Lower lobe of right lung (tissue), 2 donors: Measurements from ENCODE around the gene GRK1. TPM values are rescaled to one million over a fixed set of nuclear protein-coding genes. Genes with fewer than 3 reads are reported as not detected.

Experiments
- ATAC-seq, 2 donors: fragments of 200-7000 bp; cut with Tn5 transposase; one replicate each; pipeline ENCODE4 v1.9.1; 2020 to 2022; ENCODE audit warnings: mild to moderate bottlenecking in 2 of 2, moderate library complexity in 2 of 2
- DNase-seq: peaks from one replicate; pipeline ENCODE4 v3.0.0-alpha.2; 2020
- H3K27ac ChIP-seq: fragments of 200-600 bp; one replicate; pipeline ENCODE4 v1.8.0; 2022
- H3K27me3 ChIP-seq: fragments of 200-600 bp; one replicate; pipeline ENCODE4 v1.8.0; 2022; ENCODE audit warnings: low read depth
- H3K36me3 ChIP-seq: fragments of 200-600 bp; one replicate; pipeline ENCODE4 v1.8.0; 2022; ENCODE audit warnings: mild to moderate bottlenecking
- H3K4me1 ChIP-seq: fragments of 200-600 bp; one replicate; pipeline ENCODE4 v1.8.0; 2022
- H3K4me3 ChIP-seq: fragments of 200-600 bp; one replicate; pipeline ENCODE4 v1.8.0; 2022; ENCODE audit warnings: mild to moderate bottlenecking
- H3K9me3 ChIP-seq: fragments of 200-600 bp; one replicate; pipeline ENCODE4 v1.8.0; 2022
- CTCF ChIP-seq: fragments of 200-600 bp; IDR thresholded peaks from one replicate; pipeline ENCODE4 v1.8.0; 2022; ENCODE audit warnings: antibody characterized with exemption, mild to moderate bottlenecking
- intact Hi-C: fragments of 100-400 bp; cut with DNase I; formaldehyde crosslinking; loops from one replicate; pipeline ENCODE4 v1.11.0; 2022
- total RNA-seq: library from RNA; stranded (reverse); fragmentation: NEBNext Ultra II Directional; extraction: Animal tissue kit (Norgen Biotek cat#: 25700); gene quantifications from one replicate; pipeline ENCODE4 v1.2.1, GENCODE V29; 2021
- donor health status: DM: no; HTN: yes; CAD: no; lungs with severe emphysema.

The GRK1 gene
- total RNA-seq, 1 donor from 2014 or later: not detected

- Histone ChIP-seq H3K27ac (no peak overlapping the region), H3K4me1 (peaks cover 21% of the 10 kb centered on the region)
Observed at GRCh38 chr13:113644800-113645199, 22.2 kb upstream of the GRK1 start.

GRCh38 chr13:113645329-113645728, 21.7 kb upstream of the GRK1 start:
- intact Hi-C loops: no loop called here
- ATAC-seq: peak; percentile 20 to 40
- Histone ChIP-seq H3K4me1 (peaks cover 21% of the 10 kb centered on the region), H3K36me3 (peaks cover 14% of the 10 kb centered on the region), H3K27ac (no peak overlapping the region), H3K27me3 (no peaks in the 10 kb centered on the region), H3K9me3 (no peaks in the 10 kb centered on the region), H3K4me3 (no peak overlapping the region)
- peak; percentile 41 for DNase-seq
- no peak for TF ChIP-seq CTCF

More at GRCh38 chr13:113644800-113645199, 22.2 kb upstream of the GRK1 start:
- Histone ChIP-seq H3K4me3 (no peak overlapping the region), H3K9me3 (no peaks in the 10 kb centered on the region), H3K27me3 (no peaks in the 10 kb centered on the region), H3K36me3 (peaks cover 17% of the 10 kb centered on the region)
- no peak for TF ChIP-seq CTCF
- ATAC-seq (no peak), DNase-seq (no peak)
- intact Hi-C loops: no loop called here

GRCh38 chr13:113646376-113646775, 20.6 kb upstream of the GRK1 start:
- ATAC-seq (no peak), DNase-seq (no peak)
- H3K36me3 ChIP-seq: peaks cover 4% of the 10 kb centered on the region
- H3K27ac ChIP-seq: no peak overlapping the region
- no peak overlapping the region for H3K4me3 ChIP-seq
- TF ChIP-seq CTCF: no peak
- H3K4me1 ChIP-seq: peaks cover 21% of the 10 kb centered on the region
- H3K9me3 ChIP-seq: no peaks in the 10 kb centered on the region
- intact Hi-C loops: no loop called here
- H3K27me3 ChIP-seq: no peaks in the 10 kb centered on the region

GRCh38 chr13:113646921-113647340, 20.1 kb upstream of the GRK1 start:
- Histone ChIP-seq H3K27ac (no peak overlapping the region), H3K4me1 (peaks cover 21% of the 10 kb centered on the region), H3K9me3 (no peaks in the 10 kb centered on the region), H3K36me3 (no peaks in the 10 kb centered on the region), H3K4me3 (no peak overlapping the region), H3K27me3 (no peaks in the 10 kb centered on the region)
- intact Hi-C loops: no loop called here
- no peak for TF ChIP-seq CTCF
- ATAC-seq (peak; percentile 2 to 5), DNase-seq (peak; percentile 38)

GRCh38 chr13:113647351-113648215, 19.4 kb upstream of the GRK1 start:
- ATAC-seq (peak; percentile 89 to 91), DNase-seq (peak; percentile 95)
- peaks cover 21% of the 10 kb centered on the region for H3K4me1 ChIP-seq
- H3K27ac ChIP-seq: peak overlapping the region; percentile 84
- H3K4me3 ChIP-seq: peak overlapping the region; percentile 36
- no peaks in the 10 kb centered on the region for H3K36me3 ChIP-seq
- H3K27me3 ChIP-seq: no peaks in the 10 kb centered on the region
- no peak for TF ChIP-seq CTCF
- H3K9me3 ChIP-seq: no peaks in the 10 kb centered on the region
- intact Hi-C loops: no loop called here
